GM12878 (cell line): ENCODE results near the gene KIF15. TPM values are rescaled to one million over a fixed set of nuclear protein-coding genes. Genes with fewer than 3 reads are reported as not detected.

ENCODE experiments used
- ATAC-seq: fragments of 200-7000 bp; cut with Tn5 transposase; 3 replicates; pipeline ENCODE4 v1.9.1; 2020; ENCODE audit warnings: mild to moderate bottlenecking, moderate library complexity
- BruUV-seq: library from RNA; stranded (reverse); fragments of 400-500 nt; replicated peaks from 2 replicates; lab custom pipeline; 2021; lab: Mats Ljungman, UMichigan
- CTCF ChIA-PET: fragments of 300-600 bp; sonication (Branson Sonifier 250); formaldehyde crosslinking; extraction: SDS; loops from one replicate; lab custom pipeline; 2021; ENCODE audit warnings: inconsistent platforms; lab: Yijun Ruan, JAX
- POLR2A ChIA-PET: fragments of 350-600 bp; formaldehyde crosslinking; extraction: SDS; loops from one replicate; lab custom pipeline; 2021; ENCODE audit warnings: inconsistent platforms; lab: Charles Lee
- RAD21 ChIA-PET: fragments of 300-600 bp; sonication (Branson Sonifier 250); formaldehyde crosslinking; loops from one replicate; lab custom pipeline; 2023; ENCODE audit warnings: antibody characterized with exemption; ENCODE audit not compliant: unreplicated experiment; lab: Charles Lee
- SMC1A ChIA-PET: fragments of 300-600 bp; sonication (Branson Sonifier 250); formaldehyde crosslinking; loops from one replicate; lab custom pipeline; 2023; ENCODE audit not compliant: unreplicated experiment, uncharacterized antibody; lab: Charles Lee
- DNase-seq: peaks from one replicate; pipeline ENCODE4 v3.0.0-alpha.2; 2011; ENCODE audit warnings: low read depth, low spot score
- FAIRE-seq: peaks from 3 replicates; lab custom pipeline; 2011; peaks lifted over from hg19 to GRCh38; lab: Jason Lieb, UNC
- H2AFZ ChIP-seq: 2 replicates; pipeline ENCODE4 v1.6.0; 2011; ENCODE audit warnings: low read depth, low read length, control low read depth; ENCODE audit not compliant: control insufficient read depth
- H3K27ac ChIP-seq: 2 replicates; pipeline ENCODE4 v1.5.1; 2011; ENCODE audit warnings: control low read depth; ENCODE audit not compliant: control insufficient read depth, insufficient read depth
- H3K27me3 ChIP-seq, 2 experiments: replicated peaks in 1 of 2; 2 replicates each; pipeline versions ENCODE4 v1.6.0 to v1.6.1; 2011; ENCODE audit warnings: low read length in 1 of 2; ENCODE audit not compliant: control insufficient read depth in 2 of 2, insufficient read depth in 2 of 2
- H3K36me3 ChIP-seq, 2 experiments: 2 replicates each; pipeline ENCODE4 v1.5.1; 2011; ENCODE audit warnings: low read length in 1 of 2; ENCODE audit not compliant: control insufficient read depth in 2 of 2, insufficient read depth in 2 of 2
- H3K4me1 ChIP-seq: 2 replicates; pipeline ENCODE4 v1.6.1; 2011; ENCODE audit warnings: mild to moderate bottlenecking, low read length, moderate library complexity, mixed read lengths; ENCODE audit not compliant: control insufficient read depth, insufficient read depth
- H3K4me2 ChIP-seq: 2 replicates; pipeline ENCODE4 v1.6.0; 2011; ENCODE audit warnings: control low read depth; ENCODE audit not compliant: control insufficient read depth, insufficient read depth
- H3K4me3 ChIP-seq: fragments of 200-600 bp; sonication (generic); 2 replicates; pipeline ENCODE4 v1.5.1; 2016
- H3K79me2 ChIP-seq: 2 replicates; pipeline ENCODE4 v1.6.0; 2011; ENCODE audit warnings: low read length; ENCODE audit not compliant: control insufficient read depth, insufficient read depth
- H3K9ac ChIP-seq: 2 replicates; pipeline ENCODE4 v1.8.0; 2011; ENCODE audit warnings: low read length, control low read depth, mixed read lengths; ENCODE audit not compliant: control insufficient read depth, insufficient read depth
- H3K9me3 ChIP-seq: replicated peaks from 3 replicates; pipeline ENCODE4 v1.5.1; 2011; ENCODE audit warnings: mild to moderate bottlenecking, low read length; ENCODE audit not compliant: control insufficient read depth, insufficient read depth
- H4K20me1 ChIP-seq: 2 replicates; pipeline ENCODE4 v1.6.0; 2011; ENCODE audit not compliant: control insufficient read depth, insufficient read depth
- CBFB ChIP-seq: IDR thresholded peaks from 2 replicates; pipeline ENCODE4 v1.6.1; 2016; ENCODE audit warnings: antibody characterized with exemption, low read depth
- CHD2 ChIP-seq: IDR thresholded peaks from 2 replicates; pipeline ENCODE4 v1.6.1; 2011; ENCODE audit warnings: low read depth, low read length, improper control_type of control experiment, borderline replicate concordance
- CREB1 ChIP-seq: IDR thresholded peaks from 2 replicates; pipeline ENCODE4 v1.6.1; 2012; ENCODE audit warnings: low read depth, mild to moderate bottlenecking, inconsistent platforms
- CTCF ChIP-seq, 3 experiments: IDR thresholded peaks in 2 of 3; conservative IDR thresholded peaks in 1 of 3; 2 replicates each; pipeline ENCODE4 v1.5.1; 2011; ENCODE audit warnings: low read depth in 3 of 3, low read length in 3 of 3, mild to moderate bottlenecking in 3 of 3, control low read depth in 2 of 3, moderate library complexity in 2 of 3, inconsistent platforms in 1 of 3, mixed read lengths in 1 of 3; ENCODE audit not compliant: control insufficient read depth in 2 of 3, insufficient read depth in 1 of 3; ENCODE audit errors: extremely low read depth in 1 of 3
- EED ChIP-seq: sonication (generic); IDR thresholded peaks from 2 replicates; pipeline ENCODE4 v1.6.1; 2016; ENCODE audit warnings: antibody characterized with exemption, low read depth
- HSF1 ChIP-seq: fragments of 150-350 bp; IDR thresholded peaks from 2 replicates; pipeline ENCODE4 v1.6.1; 2014; ENCODE audit warnings: mild to moderate bottlenecking, low read depth, low read length
- IKZF2 ChIP-seq, 2 experiments: fragments of 450-650 bp; IDR thresholded peaks; 2 replicates each; pipeline ENCODE4 v1.6.1; 2017; ENCODE audit warnings: mild to moderate bottlenecking in 2 of 2, moderate library complexity in 2 of 2
- KLF5 ChIP-seq: fragments of 450-650 bp; IDR thresholded peaks from 2 replicates; pipeline ENCODE4 v1.6.1; 2014; ENCODE audit warnings: mild to moderate bottlenecking; ENCODE audit not compliant: partially characterized antibody
- LARP7 ChIP-seq: fragments of 450-650 bp; IDR thresholded peaks from 2 replicates; pipeline ENCODE4 v1.6.1; 2017; ENCODE audit warnings: mild to moderate bottlenecking
- NFXL1 ChIP-seq: fragments of 450-650 bp; IDR thresholded peaks from 2 replicates; pipeline ENCODE4 v1.6.1; 2017; ENCODE audit warnings: antibody characterized with exemption, mild to moderate bottlenecking, borderline replicate concordance
- NFYA ChIP-seq: IDR thresholded peaks from 2 replicates; pipeline ENCODE4 v1.6.1; 2011; ENCODE audit warnings: low read depth, mild to moderate bottlenecking, low read length, improper control_type of control experiment, borderline replicate concordance
- NR2C2 ChIP-seq: IDR thresholded peaks from 2 replicates; pipeline ENCODE4 v1.6.1; 2011; ENCODE audit warnings: borderline replicate concordance, low read depth; ENCODE audit not compliant: control insufficient read depth, insufficient read length
- NR2F1 ChIP-seq: fragments of 450-650 bp; conservative IDR thresholded peaks from 2 replicates; pipeline ENCODE4 v1.6.1; 2017; ENCODE audit warnings: mild to moderate bottlenecking
- NRF1 ChIP-seq: conservative IDR thresholded peaks from 2 replicates; pipeline ENCODE4 v1.6.1; 2011; ENCODE audit warnings: mild to moderate bottlenecking, low read depth, low read length, improper control_type of control experiment
- SUZ12 ChIP-seq: fragments of 200-600 bp; sonication (generic); IDR thresholded peaks from one replicate; pipeline ENCODE4 v1.6.1; 2018; ENCODE audit warnings: antibody characterized with exemption, mild to moderate bottlenecking; ENCODE audit not compliant: unreplicated experiment
- YBX1 ChIP-seq: fragments of 450-650 bp; IDR thresholded peaks from 2 replicates; pipeline ENCODE4 v1.6.1; 2016; ENCODE audit warnings: antibody characterized with exemption
- ZBED1 ChIP-seq: IDR thresholded peaks from 2 replicates; pipeline ENCODE4 v1.6.1; 2016; ENCODE audit warnings: borderline replicate concordance
- ZZZ3 ChIP-seq: IDR thresholded peaks from 2 replicates; pipeline ENCODE4 v1.6.1; 2011; ENCODE audit warnings: low read depth; ENCODE audit not compliant: control insufficient read depth, insufficient read length
- WGBS: methylation state at CpG from one replicate; pipeline ENCODE4 v1.1.6; 2016; ENCODE audit warnings: low lambda C conversion rate; ENCODE audit not compliant: insufficient replicate concordance, insufficient coverage; ENCODE audit errors: missing lambda C conversion rate; 5-methylcytosine and 5-hydroxymethylcytosine counted together
- in situ Hi-C: fragments of 300-500 bp; cut with MboI; formaldehyde crosslinking; loops from 9 replicates; pipeline ENCODE4 v1.14.3; 2018; ENCODE audit warnings: mixed read lengths
- intact Hi-C: fragments of 100-400 bp; cut with micrococcal nuclease; formaldehyde crosslinking; loops from one replicate; pipeline ENCODE4 v1.14.2; 2022; ENCODE audit not compliant: unreplicated experiment
- polyA plus RNA-seq, 11 experiments: library from polyadenylated mRNA; depleted of rRNA in 4 of 11; unstranded in 6 of 11; stranded (reverse) in 5 of 11; fragments of >200 nt; fragmentation: Nextera tagmentation in 4 of 11; fragmentation: Illumina TruSeq in 1 of 11; extraction: Ambion mirVana in 4 of 11; extraction: Trizol in 1 of 11; gene quantifications; 1 replicate in 1 of 11; 2 replicates in 10 of 11; pipeline versions ENCODE4 v1.2.1 to v1.2.3, GENCODE V29; 2011 to 2016; ENCODE audit warnings: inconsistent platforms in 2 of 11, missing spikeins in 2 of 11, low read depth in 1 of 11
- total RNA-seq, 4 experiments: library from RNA; depleted of rRNA in 3 of 4; stranded (reverse); fragments of >200 nt in 3 of 4; fragmentation: Illumina TruSeq in 1 of 4; extraction: Trizol in 1 of 4; gene quantifications; 2 replicates each; pipeline versions ENCODE4 v1.2.1 to v1.2.3, GENCODE V29; 2013 to 2021

KIF15 gene
- total and polyA plus RNA-seq, 10 of the 15 experiments (the other 5 are each of a cell fraction or from before 2014, with no cell fraction given): 12.3 to 51.8 (median 26.0) TPM

GRCh38 chr3:44880284-44880683 is 118.7 kb downstream of the KIF15 start:
- intact Hi-C loops: no loop called here
- in situ Hi-C loops: no loop called here
- no TSS peak for BruUV-seq
- Histone ChIP-seq H3K4me3 (no peak overlapping the region), H3K9ac (no peak overlapping the region)
- 18% methylated on average over 2 of the region's 2 CpGs for WGBS
- TF ChIP-seq ZBED1 (no peak), ZZZ3 (no peak), CTCF (IDR thresholded peaks at IDR 0.05 in 2 of 3, conservative IDR thresholded peaks at IDR 0.05 in 1 of 3; ENCODE audit: control insufficient read depth in 2 of 3, extremely low read depth in 1 of 3, insufficient read depth in 1 of 3, low read depth in 3 of 3, low read length in 3 of 3) (no peak), CBFB (no peak), CREB1 (no peak), NFXL1 (no peak), IKZF2 (IDR thresholded peaks at IDR 0.05) (no peak), KLF5 (no peak), CHD2 (no peak), NFYA (no peak), EED (no peak), LARP7 (no peak), YBX1 (no peak), NR2F1 (no peak), NR2C2 (no peak), NRF1 (no peak), HSF1 (no peak), SUZ12 (no peak)
- TF ChIP-seq, all 136 proteins: peak for 0
- Histone ChIP-seq H2AFZ (no peak overlapping the region), H4K20me1 (no peaks in the 10 kb centered on the region), H3K4me2 (no peak overlapping the region), H3K4me1 (no peaks in the 10 kb centered on the region), H3K79me2 (no peaks in the 10 kb centered on the region), H3K27me3 (no peaks in the 10 kb centered on the region), H3K36me3 (no peaks in the 10 kb centered on the region), H3K9me3 (no peaks in the 10 kb centered on the region), H3K27ac (no peak overlapping the region)
- DNase-seq (no peak), ATAC-seq (no peak), FAIRE-seq (no peak)
- SMC1A ChIA-PET: no interaction called here
- POLR2A ChIA-PET: no interaction called here
- RAD21 ChIA-PET: no interaction called here
- CTCF ChIA-PET: interaction anchor here (1.0 kb wide), 1 partner anchor 19 kb away, joined by 3 read pairs; no protein-coding TSS in a partner anchor
